Measurements from ENCODE around the gene ADSL. TPM values are rescaled to one million over a fixed set of nuclear protein-coding genes. Genes with fewer than 3 reads are reported as not detected.
A peak's percentile ranks its signal among the peaks of the same experiment; 100 is the strongest.

The ADSL gene
- total and polyA plus RNA-seq, 12 donors: 29.3 to 101 (median 53.9) TPM

DNA sequence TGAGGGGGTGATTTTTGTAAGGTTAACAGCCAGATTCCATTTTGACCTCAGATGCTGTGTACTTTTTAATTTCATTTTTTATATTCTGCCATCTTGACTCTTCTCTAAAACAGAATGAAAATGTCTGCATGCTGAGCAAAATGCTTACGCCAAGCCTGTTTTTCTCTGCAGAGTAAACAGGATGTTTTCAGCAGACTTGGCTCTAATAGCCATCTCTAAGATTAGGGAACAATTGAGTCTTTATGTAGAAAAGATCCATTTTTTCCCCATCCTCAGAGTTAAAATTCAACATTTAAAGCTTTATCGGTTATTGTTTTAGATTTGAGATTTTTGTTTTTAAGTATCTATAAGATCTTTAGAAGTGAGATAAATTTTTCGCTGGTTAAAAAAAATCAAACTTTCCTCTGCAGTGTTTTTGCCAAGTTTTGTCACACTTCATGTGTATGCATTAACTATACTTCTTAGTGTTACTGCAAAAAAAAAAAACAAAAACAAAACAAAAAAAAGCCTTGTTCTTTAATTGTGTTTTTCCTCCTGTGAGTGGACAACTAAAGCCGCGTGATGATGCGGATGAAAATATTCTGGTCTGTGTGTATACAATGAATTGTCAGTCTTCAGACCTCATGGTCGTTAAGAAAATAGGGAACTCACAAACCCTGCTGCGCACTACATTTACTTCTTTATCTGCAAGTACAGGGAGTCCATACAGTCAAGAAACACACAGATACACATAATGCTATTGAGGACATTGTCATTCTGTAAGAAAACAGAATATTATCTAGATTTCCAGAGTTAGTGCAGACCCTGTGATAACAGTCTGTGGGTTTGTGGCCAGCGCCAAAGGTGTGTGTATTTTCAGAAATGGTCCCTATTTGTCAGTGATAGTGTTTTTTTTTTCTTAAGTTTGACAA, 17.5 kb upstream of the ADSL start:
- peak in 1 of 8 donors; percentile 18 for ATAC-seq
- intact Hi-C loops (cut with DNase I): loop anchor here in 1 of 10 donors (5.0 kb wide), 1 partner anchor 36 kb away; no protein-coding TSS in a partner anchor
- Histone ChIP-seq H3K4me1 (peaks cover 0 to 48% (median 13%) of the 10 kb centered on the region in 9 donors), H3K27ac (peak overlapping the region in 3 of 10 donors; percentile 3 to 51 (median 45)), H3K36me3 (peaks cover 0 to 83% (median 5%) of the 10 kb centered on the region in 9 donors), H3K4me3 (no peak overlapping the region), H3K27me3 (no peaks in the 10 kb centered on the region), H3K9me3 (no peaks in the 10 kb centered on the region)
- no peak for DNase-seq
- 78 to 81% methylated on average over 9 of the region's 9 CpGs for WGBS, 2 donors
- TF ChIP-seq, protein P1, sequence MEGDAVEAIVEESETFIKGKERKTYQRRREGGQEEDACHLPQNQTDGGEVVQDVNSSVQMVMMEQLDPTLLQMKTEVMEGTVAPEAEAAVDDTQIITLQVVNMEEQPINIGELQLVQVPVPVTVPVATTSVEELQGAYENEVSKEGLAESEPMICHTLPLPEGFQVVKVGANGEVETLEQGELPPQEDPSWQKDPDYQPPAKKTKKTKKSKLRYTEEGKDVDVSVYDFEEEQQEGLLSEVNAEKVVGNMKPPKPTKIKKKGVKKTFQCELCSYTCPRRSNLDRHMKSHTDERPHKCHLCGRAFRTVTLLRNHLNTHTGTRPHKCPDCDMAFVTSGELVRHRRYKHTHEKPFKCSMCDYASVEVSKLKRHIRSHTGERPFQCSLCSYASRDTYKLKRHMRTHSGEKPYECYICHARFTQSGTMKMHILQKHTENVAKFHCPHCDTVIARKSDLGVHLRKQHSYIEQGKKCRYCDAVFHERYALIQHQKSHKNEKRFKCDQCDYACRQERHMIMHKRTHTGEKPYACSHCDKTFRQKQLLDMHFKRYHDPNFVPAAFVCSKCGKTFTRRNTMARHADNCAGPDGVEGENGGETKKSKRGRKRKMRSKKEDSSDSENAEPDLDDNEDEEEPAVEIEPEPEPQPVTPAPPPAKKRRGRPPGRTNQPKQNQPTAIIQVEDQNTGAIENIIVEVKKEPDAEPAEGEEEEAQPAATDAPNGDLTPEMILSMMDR (IDR thresholded peaks at IDR 0.05): no peak

DNA sequence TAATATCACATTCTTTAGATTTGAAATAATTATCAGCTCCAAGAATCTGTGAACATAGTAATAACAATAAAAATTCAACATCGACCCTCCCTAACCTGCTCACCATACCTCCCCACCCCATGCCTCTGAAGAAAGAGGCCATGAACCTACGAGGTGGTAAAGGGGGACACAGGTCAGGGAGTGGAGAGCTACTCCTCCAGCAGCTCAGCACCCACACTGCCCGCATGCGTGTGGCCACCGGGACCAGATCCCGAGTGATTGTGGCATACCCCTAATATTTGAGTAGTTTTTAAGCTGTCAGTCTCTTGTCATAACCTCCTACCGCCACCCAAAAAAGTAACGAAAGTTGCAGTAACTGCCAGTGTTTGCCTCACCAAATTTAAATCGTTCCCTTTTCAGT, 16.8 kb upstream of the ADSL start:
- WGBS, 2 donors: 93% methylated on average over 9 of the region's 9 CpGs
- no peak overlapping the region for H3K27ac ChIP-seq
- intact Hi-C loops (cut with DNase I): loop anchor here in 1 of 10 donors (5.0 kb wide), 1 partner anchor 37 kb away; no protein-coding TSS in a partner anchor
- no peaks in the 10 kb centered on the region for H3K27me3 ChIP-seq
- no peaks in the 10 kb centered on the region for H3K9me3 ChIP-seq
- H3K4me3 ChIP-seq: no peak overlapping the region
- H3K4me1 ChIP-seq: peaks cover 0 to 48% (median 13%) of the 10 kb centered on the region in 9 donors
- DNase-seq: no peak
- H3K36me3 ChIP-seq: peaks cover 0 to 83% (median 5%) of the 10 kb centered on the region in 9 donors
- no peak for ATAC-seq
- TF ChIP-seq, protein P1 (IDR thresholded peaks at IDR 0.05): no peak

DNA sequence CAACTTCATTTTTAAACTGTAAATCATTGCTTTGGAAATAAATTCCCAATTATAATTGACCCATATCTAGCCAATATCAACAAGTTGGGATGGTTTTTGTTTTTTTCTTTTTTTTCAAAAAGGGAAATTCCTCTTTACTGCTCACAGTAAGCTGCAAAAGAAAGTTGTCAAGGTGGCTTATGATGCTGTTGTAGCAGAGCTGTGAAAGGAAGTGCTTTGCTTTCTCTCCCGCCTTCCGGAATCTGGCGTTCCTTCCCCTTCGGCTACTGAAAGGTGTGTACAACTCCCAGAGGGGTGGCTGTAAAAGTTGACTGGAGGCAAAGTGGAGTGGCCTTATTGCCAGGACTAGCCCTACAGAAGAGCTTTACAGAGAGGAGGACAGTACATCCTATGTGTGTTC, 16.2 kb upstream of the ADSL start:
- intact Hi-C loops (cut with DNase I): no loop called here
- H3K27ac ChIP-seq: no peak overlapping the region
- no peaks in the 10 kb centered on the region for H3K9me3 ChIP-seq
- H3K27me3 ChIP-seq: no peaks in the 10 kb centered on the region
- ATAC-seq (no peak), DNase-seq (no peak)
- H3K4me3 ChIP-seq: no peak overlapping the region
- 74 to 89% methylated on average over 4 of the region's 4 CpGs for WGBS, 2 donors
- peaks cover 0 to 52% (median 13%) of the 10 kb centered on the region in 9 donors for H3K4me1 ChIP-seq
- TF ChIP-seq, protein P1 (IDR thresholded peaks at IDR 0.05): no peak
- peaks cover 0 to 77% (median 2%) of the 10 kb centered on the region in 9 donors for H3K36me3 ChIP-seq

DNA sequence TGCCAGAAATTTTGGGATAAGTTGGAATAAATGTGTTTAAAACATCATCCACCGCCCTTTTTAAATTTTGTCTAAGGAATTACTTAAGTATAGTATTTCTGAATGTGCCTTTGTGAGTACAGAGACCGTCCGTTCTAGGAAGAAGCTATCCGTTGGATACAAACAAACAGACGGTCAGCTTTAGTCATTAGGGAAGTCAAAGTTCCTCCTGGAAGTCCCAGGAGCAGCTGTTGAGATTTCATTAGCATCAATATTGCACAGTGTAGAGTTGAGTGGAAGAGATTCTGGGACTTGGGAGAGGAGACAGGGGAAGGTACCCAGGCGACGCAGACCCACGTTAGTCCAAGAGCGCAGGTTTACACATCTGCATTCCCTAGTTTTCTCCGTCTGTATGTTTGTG, 15.7 kb upstream of the ADSL start:
- WGBS, 2 donors: 74 to 81% methylated on average over 10 of the region's 10 CpGs
- Histone ChIP-seq H3K4me3 (no peak overlapping the region), H3K27ac (no peak overlapping the region), H3K9me3 (no peaks in the 10 kb centered on the region), H3K4me1 (peaks cover 0 to 53% (median 13%) of the 10 kb centered on the region in 9 donors), H3K36me3 (peaks cover 0 to 71% (median 0%) of the 10 kb centered on the region in 9 donors), H3K27me3 (no peaks in the 10 kb centered on the region)
- intact Hi-C loops (cut with DNase I): no loop called here
- TF ChIP-seq, protein P1 (IDR thresholded peaks at IDR 0.05): no peak
- DNase-seq (no peak), ATAC-seq (peak in 1 of 8 donors; percentile 29)

Measured in heart right ventricle (tissue), 16 donors.